ENCODE data around the gene IQGAP2. TPM values are rescaled to one million over a fixed set of nuclear protein-coding genes. Genes with fewer than 3 reads are reported as not detected.

Gene IQGAP2
- polyA plus RNA-seq, 10 donors: 9.9 to 28.4 (median 14.7) TPM

GRCh38 chr5:76450054-76450453, 47.0 kb downstream of the IQGAP2 start:
- DNase-seq: no peak

- no peak for DNase-seq
These were observed 48.1 kb downstream of the IQGAP2 start for GRCh38 chr5:76451031-76451701.

- DNase-seq: peak in 2 of 3 donors; percentile 25 to 38
These were observed 52.5 kb downstream of the IQGAP2 start for GRCh38 chr5:76455531-76456133.

- no peak for DNase-seq
These were observed 53.2 kb downstream of the IQGAP2 start for GRCh38 chr5:76456258-76456657.

- no peak for DNase-seq
These were observed 54.8 kb downstream of the IQGAP2 start for GRCh38 chr5:76457674-76458485.

GRCh38 chr5:76458486-76458830, 55.4 kb downstream of the IQGAP2 start:
- no peak for DNase-seq

GRCh38 chr5:76460104-76460503, 57.0 kb downstream of the IQGAP2 start:
- DNase-seq: no peak

- no peak for DNase-seq
These were observed 59.1 kb downstream of the IQGAP2 start for GRCh38 chr5:76462097-76462667.

- DNase-seq: no peak
These were observed 64.1 kb downstream of the IQGAP2 start for GRCh38 chr5:76467216-76467615.

- no peak for DNase-seq
These were observed 65.7 kb downstream of the IQGAP2 start for GRCh38 chr5:76468635-76469425.

GRCh38 chr5:76469656-76470290, 66.7 kb downstream of the IQGAP2 start:
- DNase-seq: no peak

GRCh38 chr5:76470976-76471375, 67.9 kb downstream of the IQGAP2 start:
- DNase-seq: peak; percentile 14 to 55 (median 34)

- no peak for DNase-seq
These were observed 68.3 kb downstream of the IQGAP2 start for GRCh38 chr5:76471406-76471805.

GRCh38 chr5:76471987-76472334, 68.9 kb downstream of the IQGAP2 start:
- DNase-seq: no peak

GRCh38 chr5:76472335-76473008, 69.4 kb downstream of the IQGAP2 start:
- DNase-seq: no peak

GRCh38 chr5:76473009-76473336, 69.9 kb downstream of the IQGAP2 start:
- DNase-seq: no peak

- DNase-seq: no peak
These were observed 70.6 kb downstream of the IQGAP2 start for GRCh38 chr5:76473661-76474060.

GRCh38 chr5:76474377-76474776, 71.3 kb downstream of the IQGAP2 start:
- no peak for DNase-seq

GRCh38 chr5:76475385-76475784, 72.3 kb downstream of the IQGAP2 start:
- no peak for DNase-seq

GRCh38 chr5:76475936-76476335, 72.9 kb downstream of the IQGAP2 start:
- no peak for DNase-seq

GRCh38 chr5:76476474-76477038, 73.5 kb downstream of the IQGAP2 start:
- DNase-seq: no peak

Measured in muscle of back (tissue), 11 donors.